Measurements from ENCODE around the gene RPUSD2. TPM values are rescaled to one million over a fixed set of nuclear protein-coding genes. Genes with fewer than 3 reads are reported as not detected.

Gene RPUSD2
- polyA plus RNA-seq, 1 donor (not counting 4 experiments of a cell fraction or from before 2014, with no cell fraction given), result 8.0 TPM

- no peak overlapping the region for H3K4me3 ChIP-seq (ENCODE audit: control insufficient read depth in 2 of 3, extremely low read depth in 1 of 3, insufficient read depth in 2 of 3, low read depth in 1 of 3, low read length in 3 of 3)
- no peak overlapping the region for H3K9ac ChIP-seq (ENCODE audit: control insufficient read depth, extremely low read depth, insufficient read depth, low read length)
- no peak for FAIRE-seq
- TF ChIP-seq EZH2 (IDR thresholded peaks at IDR 0.05; ENCODE audit: low read length) (no peak), CTCF (optimal IDR thresholded peaks at IDR 0.05 in 1 of 3, IDR thresholded peaks at IDR 0.05 in 1 of 3, conservative IDR thresholded peaks at IDR 0.05 in 1 of 3; ENCODE audit: extremely low read depth in 1 of 3, insufficient read depth in 2 of 3, low read length in 3 of 3) (no peak)
- H3K27ac ChIP-seq (ENCODE audit: control insufficient read depth, insufficient read depth, low read length), result no peak overlapping the region
- DNase-seq (ENCODE audit: low read depth, low spot score), result no peak
- dilution Hi-C loops (cut with MboI; ENCODE audit: extremely low pct_ligation_motif_present, low sequenced_read_pairs), result no loop called here
- H3K36me3 ChIP-seq (ENCODE audit: control insufficient read depth in 2 of 2, extremely low read depth in 1 of 2, insufficient read depth in 2 of 2, low read length in 2 of 2), result peaks cover 0 to 5% of the 10 kb centered on the region in 2 experiments
- no peaks in the 10 kb centered on the region for H4K20me1 ChIP-seq (ENCODE audit: control insufficient read depth, extremely low read depth, insufficient read depth, low read length)
- no peaks in the 10 kb centered on the region for H3K27me3 ChIP-seq (ENCODE audit: control insufficient read depth, extremely low read depth, insufficient read depth, low read length)
- no peaks in the 10 kb centered on the region for H3K9me1 ChIP-seq (ENCODE audit: control insufficient read depth, extremely low read depth, insufficient read depth, low read length)
- no peak overlapping the region for H2AFZ ChIP-seq (ENCODE audit: control insufficient read depth, low read length)
- peaks cover 18% of the 10 kb centered on the region for H3K79me2 ChIP-seq (ENCODE audit: control insufficient read depth, insufficient read depth, low read length)
- peaks cover 12% of the 10 kb centered on the region for H3K4me1 ChIP-seq (ENCODE audit: control insufficient read depth, extremely low read depth, insufficient read depth, low read length)
- no peaks in the 10 kb centered on the region for H3K9me3 ChIP-seq (ENCODE audit: control insufficient read depth, low read depth, low read length)
- peak overlapping the region; percentile 17 for H3K4me2 ChIP-seq (ENCODE audit: control insufficient read depth, extremely low read depth, insufficient read depth, low read depth, low read length)
These were observed 5.7 kb upstream of the RPUSD2 start for GRCh38 chr15:40563426-40563825.

GRCh38 chr15:40564591-40565332 is 4.3 kb upstream of the RPUSD2 start, which contains the start of gene CCDC32:
CCDC32 (minus strand) TSS chr15:40565042; CDS start chr15:40563015, 2,027 bp downstream.
- Histone ChIP-seq H3K79me2 (ENCODE audit: control insufficient read depth, insufficient read depth, low read length) (peaks cover 22% of the 10 kb centered on the region), H3K4me1 (ENCODE audit: control insufficient read depth, extremely low read depth, insufficient read depth, low read length) (peaks cover 8% of the 10 kb centered on the region), H3K27ac (ENCODE audit: control insufficient read depth, insufficient read depth, low read length) (peak within 1 kb of the TSS; percentile 79)

More at GRCh38 chr15:40564591-40565332, 4.3 kb upstream of the RPUSD2 start, which contains the start of gene CCDC32:
- dilution Hi-C loops (cut with MboI; ENCODE audit: extremely low pct_ligation_motif_present, low sequenced_read_pairs), result no loop called here
- Histone ChIP-seq H3K9me1 (ENCODE audit: control insufficient read depth, extremely low read depth, insufficient read depth, low read length) (no peaks in the 10 kb centered on the region), H3K9me3 (ENCODE audit: control insufficient read depth, low read depth, low read length) (no peaks in the 10 kb centered on the region), H4K20me1 (ENCODE audit: control insufficient read depth, extremely low read depth, insufficient read depth, low read length) (no peaks in the 10 kb centered on the region), H2AFZ (ENCODE audit: control insufficient read depth, low read length) (peak within 1 kb of the TSS; percentile 93), H3K36me3 (ENCODE audit: control insufficient read depth in 2 of 2, extremely low read depth in 1 of 2, insufficient read depth in 2 of 2, low read length in 2 of 2) (peaks cover 0 to 5% of the 10 kb centered on the region in 2 experiments), H3K9ac (ENCODE audit: control insufficient read depth, extremely low read depth, insufficient read depth, low read length) (peak within 1 kb of the TSS; percentile 87), H3K4me2 (ENCODE audit: control insufficient read depth, extremely low read depth, insufficient read depth, low read depth, low read length) (peak within 1 kb of the TSS; percentile 74), H3K27me3 (ENCODE audit: control insufficient read depth, extremely low read depth, insufficient read depth, low read length) (no peaks in the 10 kb centered on the region), H3K4me3 (ENCODE audit: control insufficient read depth in 2 of 3, extremely low read depth in 1 of 3, insufficient read depth in 2 of 3, low read depth in 1 of 3, low read length in 3 of 3) (peak within 1 kb of the TSS; percentile 72 to 93 (median 86))
- FAIRE-seq (peak; percentile 90), DNase-seq (ENCODE audit: low read depth, low spot score) (peak; percentile 96)
- TF ChIP-seq CTCF (optimal IDR thresholded peaks at IDR 0.05 in 1 of 3, IDR thresholded peaks at IDR 0.05 in 1 of 3, conservative IDR thresholded peaks at IDR 0.05 in 1 of 3; ENCODE audit: extremely low read depth in 1 of 3, insufficient read depth in 2 of 3, low read length in 3 of 3) (no peak), EZH2 (IDR thresholded peaks at IDR 0.05; ENCODE audit: low read length) (no peak)

Data from keratinocyte (primary cell).